Esophagus muscularis mucosa (tissue), 4 donors: ENCODE measurements around the gene PPP1R3A.

Experiments used
- CTCF ChIP-seq, 3 experiments: fragments of 200-600 bp in 2 of 3; fragments of 450-650 bp in 1 of 3; sonication (generic) in 2 of 3; IDR thresholded peaks; one replicate each; pipeline ENCODE4 v1.5.1; 2017 to 2019; ENCODE audit warnings: antibody characterized with exemption in 3 of 3, mild to moderate bottlenecking in 2 of 3, moderate library complexity in 1 of 3
- EP300 ChIP-seq: sonication (generic); formaldehyde crosslinking; IDR thresholded peaks from one replicate; pipeline ENCODE4 v1.6.1; 2017; ENCODE audit warnings: antibody characterized with exemption
- POLR2A ChIP-seq: fragments of 450-650 bp; IDR thresholded peaks from one replicate; pipeline ENCODE4 v1.6.1; 2017; ENCODE audit warnings: antibody characterized with exemption, moderate library complexity, mild to moderate bottlenecking, low read depth

GRCh38 chr7:113891031-113891350, 27.8 kb downstream of the PPP1R3A start:
- TF ChIP-seq EP300 (no peak), CTCF (IDR thresholded peaks at IDR 0.05) (no peak), POLR2A (no peak)
